Hematopoietic multipotent progenitor cell treated with erythropoietin and hydrocortisone succinate and interleukin-3 and kit ligand, for 17 days (in vitro differentiated cells): Measurements from ENCODE around the gene DOCK11.

Experiments
- DNase-seq: peaks from one replicate; pipeline ENCODE4 v3.0.0-alpha.2; 2015; ENCODE audit warnings: low spot score

Gene DOCK11

DNA sequence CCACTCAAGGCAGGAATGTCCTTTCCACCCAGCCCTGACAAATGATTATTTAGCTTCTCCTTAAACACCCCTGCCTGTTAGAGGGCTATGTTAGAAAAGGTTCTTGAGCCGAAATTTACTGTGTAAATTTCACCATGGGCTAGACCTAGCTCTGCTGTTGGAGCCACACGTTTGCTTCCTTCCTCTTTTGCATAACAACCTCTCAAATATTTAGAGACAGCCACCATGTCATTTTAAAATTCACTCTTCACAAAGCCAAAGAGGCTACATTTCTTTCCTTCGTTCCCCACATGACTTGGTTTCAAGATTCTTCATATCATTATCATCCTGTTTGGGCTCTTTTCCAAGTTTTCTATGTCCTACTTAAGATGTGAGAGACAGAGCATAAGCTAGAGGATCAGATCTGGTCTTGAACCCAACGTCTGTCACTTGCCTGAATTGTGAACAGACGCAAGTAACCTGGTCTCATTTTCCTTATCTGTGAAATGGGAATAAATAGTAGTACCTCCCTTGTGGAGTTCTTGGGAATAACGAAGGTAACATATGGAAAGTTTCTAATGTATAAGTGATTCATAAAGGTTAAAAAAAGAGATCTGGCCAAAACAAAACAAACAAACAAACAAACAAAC, 6.7 kb downstream of the DOCK11 start:
- peak; percentile 30 for DNase-seq

DNA sequence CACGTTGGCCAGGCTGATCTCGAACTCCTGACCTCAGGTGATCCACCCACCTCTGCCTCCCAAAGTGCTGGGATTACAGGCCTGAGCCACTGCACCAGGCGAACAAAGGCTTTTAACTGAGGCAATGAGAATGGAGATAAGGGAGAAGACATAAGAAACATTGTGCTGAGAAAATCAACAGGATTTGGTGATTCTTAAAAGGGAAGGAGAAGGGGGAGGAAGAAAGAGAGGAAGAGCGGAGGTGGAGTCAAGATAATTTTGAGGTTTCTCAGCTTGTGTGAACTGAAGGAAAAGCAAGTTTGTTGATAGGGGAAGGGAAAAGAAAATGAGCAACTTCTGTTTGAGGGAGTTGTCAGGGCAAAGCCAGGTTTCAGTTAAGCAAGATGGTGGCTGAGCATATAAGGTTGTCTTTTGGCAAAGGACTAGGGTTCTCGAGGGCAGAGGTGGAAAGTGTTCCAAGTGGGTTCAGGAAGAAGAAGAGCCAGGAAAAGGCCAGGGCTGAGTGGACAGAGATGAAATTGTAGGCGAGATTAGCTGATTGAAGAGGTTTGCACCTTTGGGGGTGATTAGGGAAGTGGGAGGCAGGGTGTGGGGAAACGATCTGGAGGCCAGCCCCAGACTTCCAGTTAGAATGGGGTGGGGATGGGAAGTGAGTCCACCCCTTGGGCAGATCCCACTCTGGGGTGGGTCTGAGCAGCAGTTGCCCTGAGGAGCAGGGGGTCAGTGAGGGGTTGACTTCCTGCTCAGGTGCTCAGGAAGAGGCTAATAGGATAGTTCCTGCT, 7.8 kb downstream of the DOCK11 start:
- no peak for DNase-seq

- DNase-seq = no peak
These were observed 9.0 kb downstream of the DOCK11 start for GRCh38 chrX:118504581-118504980.

GRCh38 chrX:118506805-118507480, 11.3 kb downstream of the DOCK11 start:
- DNase-seq = no peak

- no peak for DNase-seq
These were observed 12.2 kb downstream of the DOCK11 start for GRCh38 chrX:118507766-118508165.

- DNase-seq = no peak
These were observed 12.6 kb downstream of the DOCK11 start for GRCh38 chrX:118508221-118508620.

GRCh38 chrX:118508635-118509034, 13.0 kb downstream of the DOCK11 start:
- DNase-seq = no peak

GRCh38 chrX:118510111-118510510, 14.5 kb downstream of the DOCK11 start:
- DNase-seq = no peak

GRCh38 chrX:118513120-118513898, 17.7 kb downstream of the DOCK11 start:
- DNase-seq = no peak

GRCh38 chrX:118519411-118520215, 24.0 kb downstream of the DOCK11 start:
- DNase-seq = no peak

GRCh38 chrX:118520216-118521206, 24.9 kb downstream of the DOCK11 start:
- DNase-seq = no peak

GRCh38 chrX:118521435-118521834, 25.8 kb downstream of the DOCK11 start:
- no peak for DNase-seq

GRCh38 chrX:118522230-118522926, 26.8 kb downstream of the DOCK11 start:
- DNase-seq = no peak

DNA sequence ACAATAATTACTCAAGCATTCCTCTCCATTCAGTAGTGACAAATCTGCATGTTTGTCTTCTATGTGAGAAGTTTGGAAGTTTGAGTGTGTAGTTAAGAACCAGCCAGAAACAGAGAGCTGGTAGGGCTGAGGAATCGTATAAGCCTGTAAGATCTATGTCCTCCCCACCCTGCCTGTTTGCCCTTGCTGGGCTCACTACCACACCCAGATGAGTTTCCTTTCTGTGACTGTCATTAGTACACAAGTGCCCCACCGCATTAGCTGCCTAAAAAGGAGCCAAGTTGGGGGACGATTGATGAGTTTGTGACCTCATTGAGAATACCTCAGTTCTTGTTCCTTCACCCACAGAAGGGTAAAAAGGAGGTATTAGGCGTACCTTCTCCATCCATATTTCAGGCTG, 28.3 kb downstream of the DOCK11 start:
- DNase-seq = peak; percentile 46

DNA sequence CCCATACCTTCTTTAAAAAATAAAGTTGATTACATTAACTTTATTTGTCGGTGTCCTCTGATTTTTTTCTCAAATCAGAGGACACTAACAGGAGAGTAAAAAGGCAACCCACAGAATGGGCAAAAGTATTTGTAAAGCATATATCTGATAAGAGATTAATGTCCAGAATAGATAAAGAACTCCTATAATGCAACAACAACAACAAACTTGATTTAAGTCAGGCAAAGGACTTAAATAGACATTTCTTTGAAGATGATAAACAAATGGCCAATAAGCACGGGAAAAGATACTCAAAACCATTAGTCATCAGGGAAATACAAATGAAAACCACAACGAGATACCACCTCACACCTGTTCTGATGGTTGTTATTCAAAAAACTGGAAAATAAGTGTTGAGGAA, 28.7 kb downstream of the DOCK11 start:
- no peak for DNase-seq

- no peak for DNase-seq
These were observed 29.6 kb downstream of the DOCK11 start for GRCh38 chrX:118525174-118525730.

GRCh38 chrX:118526149-118526548, 30.5 kb downstream of the DOCK11 start:
- DNase-seq = no peak

- DNase-seq = no peak
These were observed 32.6 kb downstream of the DOCK11 start for GRCh38 chrX:118528071-118528737.
